ENCODE results near the gene CFAP300. TPM values are rescaled to one million over a fixed set of nuclear protein-coding genes. Genes with fewer than 3 reads are reported as not detected.

Gene CFAP300
- total and polyA plus RNA-seq, 3 experiments from 2014 or later: not detected

DNA sequence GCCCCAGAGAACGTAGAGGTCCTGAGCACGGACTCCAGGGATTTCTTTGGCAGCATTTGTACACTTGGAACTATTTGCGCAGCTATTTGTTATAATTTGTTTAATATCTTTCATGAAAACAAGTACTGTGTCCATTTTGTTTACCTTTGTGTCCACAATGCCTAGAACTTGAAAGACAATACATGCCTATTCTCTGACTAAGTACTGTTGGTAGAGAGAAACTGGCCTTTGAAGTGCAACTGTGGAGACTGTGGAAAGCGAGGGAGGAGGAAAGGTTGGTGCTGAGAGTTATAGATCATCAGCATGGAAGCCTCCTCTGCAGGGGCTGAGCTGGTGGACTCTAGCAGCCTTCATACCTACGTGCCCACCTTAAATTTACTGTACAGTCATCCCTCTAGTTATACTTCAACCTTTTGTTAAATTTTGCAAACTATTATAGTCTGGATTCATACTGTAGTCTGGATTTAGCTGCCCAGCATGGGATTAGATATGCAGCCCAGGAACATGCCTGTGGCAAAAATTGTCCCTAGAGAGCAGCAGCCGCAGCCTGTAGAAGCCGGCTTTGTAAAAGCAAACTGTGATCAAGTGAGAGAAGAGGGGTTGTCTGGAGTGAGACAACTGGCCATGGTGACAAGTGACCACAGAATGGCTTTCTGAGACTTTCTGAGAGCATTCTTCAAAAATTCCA, 38.8 kb downstream of the CFAP300 start:
- H3K4me1 Mint-ChIP-seq: peaks cover 0 to 2% (median 0%) of the 10 kb centered on the region in 3 donors
- Histone ChIP-seq H3K36me3 (ENCODE audit: insufficient read depth, low read length) (no peaks in the 10 kb centered on the region), H3K27me3 (ENCODE audit: insufficient read depth, low read length, poor library complexity, severe bottlenecking) (no peaks in the 10 kb centered on the region), H3K4me1 (ENCODE audit: insufficient read depth, low read length) (no peaks in the 10 kb centered on the region), H3K9me3 (ENCODE audit: low read length) (no peaks in the 10 kb centered on the region), H3K27ac (ENCODE audit: low read depth, low read length) (no peak overlapping the region), H3K4me3 (ENCODE audit: low read length) (no peak overlapping the region)
- POLR2A ChIA-PET: no interaction called here
- DNase-seq: no peak
- H3K27ac Mint-ChIP-seq: no peak overlapping the region
- CTCF ChIA-PET: no interaction called here
- H3K36me3 Mint-ChIP-seq: peaks cover 0 to 4% (median 0%) of the 10 kb centered on the region in 3 donors
- no peak overlapping the region for H3K4me3 Mint-ChIP-seq
- H3K9me3 Mint-ChIP-seq: peaks cover 0 to 3% (median 0%) of the 10 kb centered on the region in 5 donors
- H3K27me3 Mint-ChIP-seq: peaks cover 0 to 5% of the 10 kb centered on the region in 2 donors

GRCh38 chr11:102097186-102097585, 49.9 kb downstream of the CFAP300 start:
- Histone ChIP-seq H3K36me3 (ENCODE audit: insufficient read depth, low read length) (no peaks in the 10 kb centered on the region), H3K27me3 (ENCODE audit: insufficient read depth, low read length, poor library complexity, severe bottlenecking) (no peaks in the 10 kb centered on the region), H3K27ac (ENCODE audit: low read depth, low read length) (no peak overlapping the region), H3K4me1 (ENCODE audit: insufficient read depth, low read length) (no peaks in the 10 kb centered on the region), H3K4me3 (ENCODE audit: low read length) (no peak overlapping the region), H3K9me3 (ENCODE audit: low read length) (no peaks in the 10 kb centered on the region)
- ChIA-PET POLR2A (no interaction called here), CTCF (no interaction called here)
- Mint-ChIP-seq H3K36me3 (no peaks in the 10 kb centered on the region), H3K9me3 (peaks cover 0 to 1% (median 0%) of the 10 kb centered on the region in 5 donors), H3K27ac (no peak overlapping the region), H3K4me1 (no peaks in the 10 kb centered on the region), H3K4me3 (no peak overlapping the region), H3K27me3 (peaks cover 4 to 12% of the 10 kb centered on the region in 2 donors)
- no peak for DNase-seq

DNA sequence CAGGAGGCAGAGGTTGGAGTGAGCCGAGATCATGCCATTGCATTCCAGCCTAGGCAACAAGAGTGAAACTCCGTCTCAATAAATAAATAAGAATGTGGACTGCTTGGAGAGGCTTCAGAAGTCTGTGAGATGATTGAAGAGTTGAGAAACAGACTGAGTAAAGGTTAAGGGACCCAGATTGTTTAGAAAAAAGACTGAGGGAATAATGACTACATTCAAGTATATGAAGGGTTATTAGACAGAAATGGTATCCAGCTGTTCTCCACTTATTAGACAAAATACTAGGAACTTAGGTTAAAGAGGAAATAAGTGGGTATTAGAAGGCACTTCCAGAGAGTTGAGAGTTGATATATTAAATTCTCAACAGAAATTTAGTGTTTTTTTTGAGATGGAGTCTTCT, 52.5 kb downstream of the CFAP300 start:
- peaks cover 0 to 1% (median 0%) of the 10 kb centered on the region in 5 donors for H3K9me3 Mint-ChIP-seq
- no peaks in the 10 kb centered on the region for H3K27me3 ChIP-seq (ENCODE audit: insufficient read depth, low read length, poor library complexity, severe bottlenecking)
- H3K36me3 ChIP-seq (ENCODE audit: insufficient read depth, low read length): no peaks in the 10 kb centered on the region
- H3K9me3 ChIP-seq (ENCODE audit: low read length): no peaks in the 10 kb centered on the region
- H3K4me3 Mint-ChIP-seq: no peak overlapping the region
- no peak overlapping the region for H3K4me3 ChIP-seq (ENCODE audit: low read length)
- H3K27ac Mint-ChIP-seq: no peak overlapping the region
- no peaks in the 10 kb centered on the region for H3K4me1 ChIP-seq (ENCODE audit: insufficient read depth, low read length)
- H3K27me3 Mint-ChIP-seq: peaks cover 6 to 18% of the 10 kb centered on the region in 2 donors
- CTCF ChIA-PET: no interaction called here
- POLR2A ChIA-PET: no interaction called here
- H3K36me3 Mint-ChIP-seq: no peaks in the 10 kb centered on the region
- DNase-seq: no peak
- no peak overlapping the region for H3K27ac ChIP-seq (ENCODE audit: low read depth, low read length)
- H3K4me1 Mint-ChIP-seq: no peaks in the 10 kb centered on the region

DNA sequence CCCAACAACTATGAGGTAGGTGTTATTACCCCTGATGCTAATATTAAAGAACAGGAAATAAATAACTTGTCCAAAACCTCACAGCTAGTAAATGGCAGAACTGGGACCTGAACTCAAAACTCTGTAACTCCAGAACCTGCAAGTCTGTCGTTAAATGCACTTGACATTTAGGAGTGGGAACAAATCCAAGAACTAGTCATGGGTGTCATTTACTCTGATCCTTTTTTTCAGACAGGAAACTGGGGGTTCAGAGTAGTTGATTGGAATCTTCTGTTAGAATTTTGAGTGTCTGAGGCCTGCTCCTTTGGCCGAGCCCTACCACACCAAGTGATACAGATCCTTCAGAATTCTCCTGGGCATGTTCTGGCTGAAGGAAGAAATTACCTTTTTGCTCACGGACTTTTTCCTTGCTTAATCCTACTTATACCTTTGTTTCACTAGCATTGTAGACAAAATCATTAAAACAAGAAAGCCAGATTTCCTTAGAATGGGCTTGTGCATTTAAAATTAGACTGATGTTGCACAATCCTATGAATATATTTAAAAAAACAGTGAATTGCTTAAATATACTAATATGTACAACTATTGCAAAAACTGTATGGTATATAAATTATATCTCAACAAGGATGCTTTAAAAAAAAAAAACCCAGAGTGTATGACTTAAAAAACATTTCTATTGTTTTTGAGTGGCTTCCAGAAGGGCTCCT, 61.6 kb downstream of the CFAP300 start:
- no peak overlapping the region for H3K4me3 ChIP-seq (ENCODE audit: low read length)
- DNase-seq: no peak
- peak overlapping the region; percentile 83 to 96 (median 93) for H3K4me3 Mint-ChIP-seq
- peaks cover 17 to 61% of the 10 kb centered on the region in 2 donors for H3K27me3 Mint-ChIP-seq
- H3K9me3 ChIP-seq (ENCODE audit: low read length): no peaks in the 10 kb centered on the region
- H3K27me3 ChIP-seq (ENCODE audit: insufficient read depth, low read length, poor library complexity, severe bottlenecking): peaks cover 11% of the 10 kb centered on the region
- peaks cover 0 to 3% (median 0%) of the 10 kb centered on the region in 3 donors for H3K36me3 Mint-ChIP-seq
- peaks cover 11 to 21% (median 16%) of the 10 kb centered on the region in 3 donors for H3K4me1 Mint-ChIP-seq
- H3K27ac ChIP-seq (ENCODE audit: low read depth, low read length): no peak overlapping the region
- no peaks in the 10 kb centered on the region for H3K36me3 ChIP-seq (ENCODE audit: insufficient read depth, low read length)
- ChIA-PET CTCF (no interaction called here), POLR2A (no interaction called here)
- no peaks in the 10 kb centered on the region for H3K4me1 ChIP-seq (ENCODE audit: insufficient read depth, low read length)
- H3K9me3 Mint-ChIP-seq: no peaks in the 10 kb centered on the region
- no peak overlapping the region for H3K27ac Mint-ChIP-seq

DNA sequence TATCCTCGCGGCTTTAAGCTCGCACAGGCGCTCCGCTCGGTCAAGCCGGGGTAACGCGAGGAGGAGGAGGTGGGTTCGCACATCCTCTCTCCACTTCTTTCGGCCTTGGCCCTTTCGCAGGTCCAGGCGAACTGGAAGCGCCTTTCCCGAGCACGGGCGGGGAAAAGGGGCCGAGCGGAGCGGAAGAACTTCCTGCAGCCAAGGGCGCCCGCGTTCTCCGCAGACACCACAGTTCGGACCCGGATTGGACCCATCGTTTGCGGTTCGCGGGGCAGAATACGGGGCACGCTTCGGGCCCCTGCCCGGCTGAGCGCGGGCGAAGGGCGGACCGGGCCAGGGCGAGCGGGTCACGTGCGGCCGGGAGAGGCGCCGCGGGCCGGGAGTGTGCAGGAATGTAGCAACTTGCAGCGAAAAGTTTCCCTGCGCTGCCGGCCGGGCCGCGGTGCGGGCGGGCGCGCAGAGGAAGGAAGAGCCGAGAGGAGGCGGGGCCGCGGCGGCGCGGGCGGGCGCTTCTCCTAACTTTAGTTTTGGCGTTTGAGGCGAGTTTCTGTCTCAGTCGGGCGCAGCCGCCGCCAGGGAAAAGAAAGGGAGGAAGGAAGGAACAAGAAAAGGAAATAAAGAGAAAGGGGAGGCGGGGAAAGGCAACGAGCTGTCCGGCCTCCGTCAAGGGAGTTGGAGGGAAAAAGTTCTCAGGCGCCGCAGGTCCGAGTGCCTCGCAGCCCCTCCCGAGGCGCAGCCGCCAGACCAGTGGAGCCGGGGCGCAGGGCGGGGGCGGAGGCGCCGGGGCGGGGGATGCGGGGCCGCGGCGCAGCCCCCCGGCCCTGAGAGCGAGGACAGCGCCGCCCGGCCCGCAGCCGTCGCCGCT, 62.9 kb downstream of the CFAP300 start, which contains the start of gene YAP1:
TSS of gene YAP1 (plus strand) at position 552 of the 865 bp plus-strand sequence. CDS start 402 bp downstream, outside the sequence.
- ChIA-PET POLR2A (no interaction called here), CTCF (no interaction called here)
- no peak within 1 kb of the TSS for H3K27ac ChIP-seq (ENCODE audit: low read depth, low read length)
- peak; percentile 32 to 70 (median 53) for DNase-seq
- Mint-ChIP-seq H3K27ac (peak within 1 kb of the TSS in 3 of 8 donors; percentile 20 to 68 (median 54)), H3K27me3 (peaks cover 19 to 62% of the 10 kb centered on the region in 2 donors), H3K36me3 (peaks cover 0 to 3% (median 0%) of the 10 kb centered on the region in 3 donors), H3K9me3 (no peaks in the 10 kb centered on the region), H3K4me3 (peak within 1 kb of the TSS; percentile 83 to 96 (median 93)), H3K4me1 (peaks cover 11 to 21% (median 16%) of the 10 kb centered on the region in 3 donors)
- peaks cover 11% of the 10 kb centered on the region for H3K27me3 ChIP-seq (ENCODE audit: insufficient read depth, low read length, poor library complexity, severe bottlenecking)
- H3K4me1 ChIP-seq (ENCODE audit: insufficient read depth, low read length): no peaks in the 10 kb centered on the region
- H3K9me3 ChIP-seq (ENCODE audit: low read length): no peaks in the 10 kb centered on the region
- H3K36me3 ChIP-seq (ENCODE audit: insufficient read depth, low read length): no peaks in the 10 kb centered on the region
- peak within 1 kb of the TSS; percentile 60 for H3K4me3 ChIP-seq (ENCODE audit: low read length)

DNA sequence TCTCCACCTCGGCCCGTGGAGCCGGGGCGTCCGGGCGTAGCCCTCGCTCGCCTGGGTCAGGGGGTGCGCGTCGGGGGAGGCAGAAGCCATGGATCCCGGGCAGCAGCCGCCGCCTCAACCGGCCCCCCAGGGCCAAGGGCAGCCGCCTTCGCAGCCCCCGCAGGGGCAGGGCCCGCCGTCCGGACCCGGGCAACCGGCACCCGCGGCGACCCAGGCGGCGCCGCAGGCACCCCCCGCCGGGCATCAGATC, 63.4 kb downstream of the CFAP300 start:
- ChIA-PET CTCF (no interaction called here), POLR2A (no interaction called here)
- Histone ChIP-seq H3K27me3 (ENCODE audit: insufficient read depth, low read length, poor library complexity, severe bottlenecking) (peaks cover 11% of the 10 kb centered on the region), H3K27ac (ENCODE audit: low read depth, low read length) (no peak overlapping the region), H3K4me1 (ENCODE audit: insufficient read depth, low read length) (no peaks in the 10 kb centered on the region), H3K4me3 (ENCODE audit: low read length) (peak overlapping the region; percentile 26), H3K9me3 (ENCODE audit: low read length) (no peaks in the 10 kb centered on the region), H3K36me3 (ENCODE audit: insufficient read depth, low read length) (no peaks in the 10 kb centered on the region)
- Mint-ChIP-seq H3K27me3 (peaks cover 20 to 64% of the 10 kb centered on the region in 2 donors), H3K36me3 (peaks cover 0 to 3% (median 0%) of the 10 kb centered on the region in 3 donors), H3K4me3 (peak overlapping the region in 2 of 7 donors; percentile 82 to 89), H3K9me3 (no peaks in the 10 kb centered on the region), H3K4me1 (peaks cover 11 to 21% (median 16%) of the 10 kb centered on the region in 3 donors), H3K27ac (no peak overlapping the region)
- peak in 1 of 5 donors; percentile 8 for DNase-seq

DNA sequence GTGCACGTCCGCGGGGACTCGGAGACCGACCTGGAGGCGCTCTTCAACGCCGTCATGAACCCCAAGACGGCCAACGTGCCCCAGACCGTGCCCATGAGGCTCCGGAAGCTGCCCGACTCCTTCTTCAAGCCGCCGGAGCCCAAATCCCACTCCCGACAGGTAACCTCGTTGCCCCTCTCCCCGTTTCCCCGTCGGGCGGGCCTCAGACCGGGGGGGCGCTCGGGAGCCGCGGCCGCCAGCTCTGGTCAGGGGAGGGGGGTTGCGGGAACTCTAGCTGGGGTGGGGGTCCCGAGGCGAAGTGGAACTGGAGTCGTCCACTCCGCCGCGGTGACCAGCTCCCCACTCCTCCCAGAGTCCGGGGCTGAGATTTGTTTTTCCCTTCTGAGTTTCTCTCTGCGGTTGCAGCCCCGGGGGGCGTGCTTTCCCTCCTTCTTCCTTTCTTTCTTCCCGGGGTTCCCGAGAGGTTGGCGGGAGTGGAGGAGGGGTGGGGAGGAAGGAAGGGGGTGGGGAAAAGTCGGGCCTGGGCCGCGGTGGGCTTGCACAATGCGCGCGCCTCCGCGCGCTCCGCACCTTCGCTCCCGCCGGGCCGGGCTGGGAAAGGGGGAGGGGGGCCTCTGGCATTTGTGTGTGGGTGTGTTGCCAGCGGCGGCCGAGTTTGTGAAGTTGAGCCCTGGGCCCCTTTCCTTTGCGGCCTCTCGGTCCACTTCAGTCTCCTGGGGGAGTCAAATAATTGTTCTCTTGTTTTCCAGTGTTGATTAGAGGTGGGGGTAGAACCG, 64.0 kb downstream of the CFAP300 start:
- peak overlapping the region in 1 of 8 donors; percentile 84 for H3K27ac Mint-ChIP-seq
- H3K4me1 Mint-ChIP-seq: peaks cover 11 to 21% (median 16%) of the 10 kb centered on the region in 3 donors
- H3K27me3 Mint-ChIP-seq: peaks cover 25 to 64% of the 10 kb centered on the region in 2 donors
- ChIA-PET POLR2A (no interaction called here), CTCF (no interaction called here)
- peaks cover 0 to 3% (median 0%) of the 10 kb centered on the region in 3 donors for H3K36me3 Mint-ChIP-seq
- peak overlapping the region; percentile 50 for H3K4me3 ChIP-seq (ENCODE audit: low read length)
- peak overlapping the region; percentile 82 to 94 (median 84) for H3K4me3 Mint-ChIP-seq
- H3K4me1 ChIP-seq (ENCODE audit: insufficient read depth, low read length): no peaks in the 10 kb centered on the region
- no peaks in the 10 kb centered on the region for H3K9me3 Mint-ChIP-seq
- no peak overlapping the region for H3K27ac ChIP-seq (ENCODE audit: low read depth, low read length)
- H3K9me3 ChIP-seq (ENCODE audit: low read length): no peaks in the 10 kb centered on the region
- DNase-seq: peak in 1 of 5 donors; percentile 3
- H3K36me3 ChIP-seq (ENCODE audit: insufficient read depth, low read length): no peaks in the 10 kb centered on the region
- peaks cover 11% of the 10 kb centered on the region for H3K27me3 ChIP-seq (ENCODE audit: insufficient read depth, low read length, poor library complexity, severe bottlenecking)

Data from CD8-positive, alpha-beta memory T cell (primary cell).